ENCODE measurements around the gene PTPRN2. TPM values are rescaled to one million over a fixed set of nuclear protein-coding genes. Genes with fewer than 3 reads are reported as not detected.
"Not testable (repeated sequence)": the region's sequence is repeated elsewhere in the genome, so short reads cannot be mapped to it uniquely, and the experiment has no call there.

The PTPRN2 gene
- polyA plus RNA-seq, 4 donors: 7.3 to 11.4 (median 8.0) TPM

DNA sequence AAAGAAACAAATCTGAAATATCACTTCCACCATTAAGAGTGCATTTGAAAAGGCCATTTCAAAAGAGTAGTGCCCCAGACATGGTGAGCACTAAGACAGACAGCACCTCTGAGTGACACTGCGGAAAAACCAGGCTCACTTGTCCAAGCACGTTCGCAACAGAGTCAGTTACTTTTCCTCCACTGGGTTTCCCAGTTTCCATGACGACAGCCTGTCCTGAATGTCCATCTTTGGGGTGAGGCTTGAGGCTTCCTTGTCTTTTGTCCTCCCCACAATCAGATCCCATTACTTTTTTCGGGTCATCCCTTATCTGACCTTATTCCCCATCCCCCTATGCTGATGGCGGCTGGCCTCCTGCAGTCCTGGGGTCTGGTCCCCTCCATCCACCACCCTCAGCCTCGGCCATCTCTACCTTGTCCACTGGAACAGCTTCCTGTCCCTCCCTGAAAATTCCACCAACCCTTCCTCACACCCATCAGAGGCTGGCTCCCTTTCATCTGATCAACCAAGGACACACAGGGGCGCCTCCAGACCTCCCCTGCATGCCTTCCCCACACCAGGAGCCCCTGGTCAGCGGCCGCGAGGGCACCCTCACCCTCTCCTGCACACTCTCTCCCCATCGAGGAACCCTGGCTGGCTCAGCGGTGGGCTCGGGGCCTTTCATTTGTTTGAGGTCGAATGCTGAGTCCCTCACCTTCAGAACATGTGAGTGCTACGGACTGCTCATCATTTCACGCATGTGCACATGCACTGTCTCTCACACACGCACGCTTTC, 887.2 kb downstream of the PTPRN2 start:
- DNase-seq (ENCODE audit: low read depth in 4 of 4, low spot score in 2 of 4): no peak

DNA sequence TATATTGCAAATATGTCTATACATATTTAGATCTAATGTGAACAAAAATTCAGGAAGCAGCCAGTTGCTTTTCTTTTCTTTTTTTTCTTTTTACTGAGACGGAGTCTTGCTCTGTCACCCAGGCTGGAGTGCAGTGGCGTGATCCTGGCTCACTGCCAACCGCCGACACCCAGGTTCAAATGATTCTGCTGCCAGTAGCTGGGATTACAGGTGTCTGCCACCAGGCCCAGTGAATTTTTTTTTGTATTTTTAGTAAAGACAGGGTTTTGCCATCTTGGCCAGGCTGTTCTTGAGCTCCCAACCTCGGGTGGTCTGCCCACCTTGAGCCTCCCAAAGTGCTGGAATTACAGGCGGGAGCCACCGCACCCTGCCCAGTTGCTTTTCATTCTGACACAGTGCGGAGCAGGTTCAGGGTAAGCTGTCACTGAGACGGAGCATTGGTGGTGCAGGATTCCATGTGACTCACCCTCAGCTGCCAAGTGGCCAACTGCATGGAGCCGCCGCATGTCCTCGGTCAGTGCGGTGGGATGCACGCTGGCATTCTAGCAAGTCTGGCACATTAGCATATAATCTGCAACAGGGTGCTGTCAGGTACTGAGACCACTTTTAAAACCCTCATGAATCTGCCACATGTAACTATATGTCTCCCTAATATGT, 888.1 kb downstream of the PTPRN2 start:
- no peak for DNase-seq (ENCODE audit: low read depth in 4 of 4, low spot score in 2 of 4)

- DNase-seq (ENCODE audit: low read depth in 4 of 4, low spot score in 2 of 4): not testable (repeated sequence)
Observed at GRCh38 chr7:157697287-157697686, 890.3 kb downstream of the PTPRN2 start.

GRCh38 chr7:157695609-157696008, 892.0 kb downstream of the PTPRN2 start:
- not testable (repeated sequence) for DNase-seq (ENCODE audit: low read depth in 4 of 4, low spot score in 2 of 4)

- no peak for DNase-seq (ENCODE audit: low read depth in 4 of 4, low spot score in 2 of 4)
Observed at GRCh38 chr7:157694376-157694665, 893.3 kb downstream of the PTPRN2 start.

DNA sequence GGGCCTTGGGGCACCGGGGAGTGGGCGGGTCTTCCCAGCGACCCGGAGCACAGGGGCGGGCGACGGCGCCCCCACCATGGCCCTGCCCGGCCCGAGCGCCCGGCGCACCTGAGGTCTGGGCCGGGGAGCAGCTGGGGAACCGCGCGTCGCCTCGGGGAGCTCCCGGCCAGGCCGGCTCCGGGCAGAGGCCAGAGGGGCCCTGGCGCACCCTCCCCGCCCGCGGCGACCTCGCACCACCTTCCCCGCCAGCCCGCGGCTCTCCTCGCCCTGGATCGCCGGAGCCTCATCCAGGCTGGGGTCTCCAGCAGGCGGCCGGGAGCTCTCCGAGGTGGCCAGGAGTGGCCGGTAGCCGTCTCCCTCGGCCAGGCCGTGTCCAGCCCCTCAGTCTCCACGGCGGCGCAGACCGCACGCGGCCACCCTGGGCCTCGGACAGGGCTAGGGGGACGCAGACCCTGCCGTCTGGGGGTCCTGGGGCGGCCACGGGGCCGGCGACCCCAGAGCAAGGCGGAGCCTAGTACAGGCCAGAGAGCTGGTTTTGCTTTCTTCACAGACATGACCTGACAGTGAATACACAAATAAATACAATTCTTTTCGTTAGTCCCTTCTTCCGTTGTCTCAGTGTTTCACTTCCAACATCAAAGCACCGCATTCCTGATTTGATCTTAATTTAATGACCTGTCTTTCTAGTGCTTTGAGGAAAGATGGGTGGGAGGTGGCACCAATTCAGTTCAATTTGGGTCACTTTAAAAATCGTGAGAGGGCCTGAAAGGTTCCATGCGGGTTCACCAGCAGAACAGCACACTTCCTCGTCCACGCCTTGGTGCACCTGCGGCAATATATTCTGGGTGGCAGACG, 893.9 kb downstream of the PTPRN2 start:
- no peak for DNase-seq (ENCODE audit: low read depth in 4 of 4, low spot score in 2 of 4)

DNA sequence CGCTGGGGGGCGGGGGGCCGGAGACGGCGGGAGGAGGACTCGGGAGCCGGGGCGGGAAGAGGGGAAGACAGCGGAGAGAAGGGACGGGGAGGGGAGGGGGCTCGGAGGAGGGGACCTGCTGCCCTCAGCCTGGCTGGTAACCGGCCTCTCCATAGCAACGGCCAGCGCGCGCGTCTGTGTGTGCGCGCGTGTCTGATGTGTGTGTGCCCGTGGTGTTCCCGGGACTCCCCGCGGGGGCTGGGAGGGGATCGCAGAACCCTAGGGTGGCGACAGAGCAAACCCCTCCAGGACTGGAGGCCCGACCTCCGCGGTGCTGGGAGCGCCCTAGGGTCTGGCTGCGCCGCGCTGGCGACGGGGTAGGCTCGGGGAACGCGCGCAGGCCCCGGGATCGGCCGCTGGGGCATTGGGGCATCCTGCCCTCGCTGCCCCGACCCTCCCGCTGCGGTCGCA, 894.5 kb downstream of the PTPRN2 start:
- DNase-seq (ENCODE audit: low read depth in 4 of 4, low spot score in 2 of 4): no peak

DNA sequence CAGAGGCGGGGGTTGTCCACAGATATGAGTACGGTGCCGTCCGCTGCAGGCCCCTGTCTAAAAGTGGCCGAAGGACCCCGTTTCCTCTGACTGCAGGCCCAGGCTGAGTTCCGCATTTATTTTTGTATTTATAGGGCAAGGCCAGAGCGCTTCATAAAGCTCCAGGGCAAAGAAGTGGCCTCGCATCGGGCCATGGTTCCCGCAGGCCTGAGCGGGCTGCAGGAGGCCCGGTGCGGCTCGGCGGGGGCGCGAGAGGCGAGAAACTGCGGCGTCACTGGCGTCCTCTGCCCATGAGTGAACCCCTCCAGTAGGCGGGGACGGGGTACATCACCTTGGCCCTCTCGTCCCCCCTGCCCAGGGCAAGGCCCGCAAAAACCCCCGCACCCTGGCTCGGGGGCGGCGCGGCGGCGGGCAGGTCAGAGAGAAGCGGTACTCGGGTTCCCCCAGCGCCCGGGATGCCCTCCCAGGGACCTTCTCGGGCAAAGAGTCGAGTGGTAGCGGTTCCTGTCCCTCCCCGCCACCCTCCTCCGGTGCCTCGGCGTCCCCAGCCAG, 895.1 kb downstream of the PTPRN2 start:
- DNase-seq (ENCODE audit: low read depth in 4 of 4, low spot score in 2 of 4): no peak

DNA sequence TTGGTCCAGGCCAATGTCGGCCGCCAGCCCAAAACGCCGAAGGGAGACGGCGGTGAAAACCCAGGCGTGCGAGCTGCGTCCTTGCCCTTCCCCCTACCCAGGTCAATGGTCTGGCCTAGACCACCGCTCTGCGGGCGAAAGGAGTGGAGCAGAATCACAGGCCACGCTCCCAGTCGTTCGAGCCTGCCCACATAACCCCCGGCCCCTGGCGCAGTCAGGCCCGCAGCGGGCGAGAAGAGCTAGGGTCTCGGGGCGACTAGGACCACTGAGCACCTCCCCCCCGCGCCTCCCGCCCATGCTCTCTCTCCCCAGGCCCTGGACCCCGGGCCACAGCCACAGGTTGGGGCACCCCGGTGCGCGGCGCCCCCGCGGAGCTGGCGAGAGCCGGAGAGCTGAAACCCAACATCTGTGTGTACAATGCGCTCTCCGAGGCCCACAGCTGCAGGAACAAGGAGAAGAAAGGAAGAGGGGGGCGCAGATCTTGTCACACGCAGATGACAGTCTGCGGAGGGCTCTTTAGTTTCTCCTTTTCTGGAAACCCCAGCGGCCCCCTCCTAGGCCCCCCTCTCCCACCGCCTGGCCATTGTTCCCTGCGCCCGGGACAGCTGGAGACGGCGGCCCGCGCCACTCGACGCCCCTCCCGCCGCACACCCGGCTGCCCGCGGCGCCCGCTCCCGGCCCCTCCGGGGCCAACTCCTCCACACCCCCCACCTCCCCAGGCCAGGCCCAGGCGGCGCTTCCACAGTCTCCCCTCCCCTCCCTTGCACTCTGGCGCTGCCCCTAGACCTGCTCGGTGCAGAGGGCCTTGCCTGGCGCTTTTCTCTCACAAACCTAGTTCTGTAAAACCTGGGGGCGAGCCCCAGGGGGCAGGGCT, 895.8 kb downstream of the PTPRN2 start:
- no peak for DNase-seq (ENCODE audit: low read depth in 4 of 4, low spot score in 2 of 4)

GRCh38 chr7:157690833-157691585, 896.6 kb downstream of the PTPRN2 start:
- DNase-seq (ENCODE audit: low read depth in 4 of 4, low spot score in 2 of 4): peak in 1 of 4 donors; percentile 52

GRCh38 chr7:157690058-157690832, 897.4 kb downstream of the PTPRN2 start:
- DNase-seq (ENCODE audit: low read depth in 4 of 4, low spot score in 2 of 4): no peak

- DNase-seq (ENCODE audit: low read depth in 4 of 4, low spot score in 2 of 4): no peak
Observed at GRCh38 chr7:157689269-157690057, 898.2 kb downstream of the PTPRN2 start.

GRCh38 chr7:157688533-157689268, 898.9 kb downstream of the PTPRN2 start:
- no peak for DNase-seq (ENCODE audit: low read depth in 4 of 4, low spot score in 2 of 4)

DNA sequence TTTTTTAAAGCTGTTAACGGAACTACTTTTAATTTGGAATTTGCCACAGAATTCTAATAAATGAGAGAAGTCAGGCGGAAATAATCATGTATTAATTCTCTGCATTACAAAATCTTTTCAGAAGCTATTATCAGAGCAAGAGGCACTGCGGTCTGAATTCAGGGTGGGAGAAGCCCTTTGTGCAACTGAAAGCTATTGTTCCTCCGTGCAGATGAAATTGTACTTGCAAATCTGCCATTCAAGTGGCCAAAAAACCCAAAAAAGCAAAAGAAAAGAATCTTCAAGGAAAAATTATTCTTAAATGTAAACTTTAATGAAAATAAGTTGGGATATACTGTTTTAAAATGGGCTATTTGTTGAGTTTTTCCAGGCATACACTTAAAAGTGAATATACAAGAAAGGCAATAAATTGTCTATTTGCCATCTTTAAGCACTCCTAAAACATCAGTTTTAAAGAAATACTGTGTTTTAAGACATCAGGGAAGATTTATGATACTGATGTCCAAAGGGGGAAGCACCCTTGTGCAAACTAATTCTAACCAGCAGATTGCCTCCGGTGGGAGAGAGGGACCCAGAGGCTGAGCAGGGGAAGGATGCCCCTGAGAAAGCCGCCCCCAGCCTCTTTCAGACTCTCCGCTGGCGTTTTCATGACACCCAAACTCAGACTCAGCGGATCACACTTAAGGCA, 899.6 kb downstream of the PTPRN2 start:
- no peak for DNase-seq (ENCODE audit: low read depth in 4 of 4, low spot score in 2 of 4)

DNA sequence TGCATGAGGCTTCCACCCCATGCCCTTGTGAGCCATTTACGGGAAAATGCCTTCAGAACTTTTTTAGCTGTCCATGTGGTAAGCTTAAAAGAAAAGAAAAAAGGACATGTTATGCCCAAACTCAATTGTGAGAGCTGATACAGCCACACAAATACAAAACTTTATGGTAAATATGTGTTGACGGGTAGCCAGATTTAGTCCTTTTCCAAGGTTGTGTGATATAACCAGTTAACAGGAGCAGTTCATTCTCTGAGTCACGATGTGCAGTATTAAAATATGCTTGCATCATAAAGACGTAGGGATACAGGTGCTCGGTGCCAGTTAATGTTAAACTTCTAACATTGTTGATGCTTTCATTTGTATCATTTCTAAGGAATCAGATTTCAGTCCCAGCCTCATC, 900.5 kb downstream of the PTPRN2 start:
- DNase-seq (ENCODE audit: low read depth in 4 of 4, low spot score in 2 of 4): no peak

DNA sequence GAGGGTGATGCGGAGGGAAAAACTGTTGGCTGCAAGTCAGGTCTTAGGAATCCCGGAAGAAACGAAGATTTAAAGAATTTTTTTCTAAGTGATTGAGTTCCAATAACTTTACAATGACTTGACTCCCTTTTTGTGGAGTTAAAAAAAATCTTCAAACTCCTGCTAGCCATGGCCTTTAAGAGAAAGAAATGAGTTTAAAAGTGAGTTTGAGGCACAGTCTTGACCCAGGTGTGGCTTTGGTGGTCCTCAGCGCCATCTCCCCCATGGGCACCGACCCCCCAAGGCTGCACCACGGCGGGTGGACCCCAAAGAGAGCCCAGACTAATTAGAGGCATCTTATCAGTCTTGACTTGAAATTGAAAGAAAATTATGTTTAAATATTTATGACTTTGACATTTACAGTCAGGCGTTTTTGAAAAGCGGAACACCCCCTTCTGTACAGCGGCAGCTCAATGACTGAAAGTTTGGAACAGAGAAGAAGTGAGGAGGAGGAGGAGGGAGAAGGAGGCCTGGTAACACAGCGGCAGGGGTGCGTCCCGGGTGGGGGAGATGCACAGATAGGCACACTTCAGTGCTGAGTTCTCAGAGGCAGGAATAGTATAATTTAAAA, 901.2 kb downstream of the PTPRN2 start:
- DNase-seq (ENCODE audit: low read depth in 4 of 4, low spot score in 2 of 4): no peak

All from left renal cortex interstitium (tissue), 4 donors.